Measurements from ENCODE around the gene FHOD3. TPM values are rescaled to one million over a fixed set of nuclear protein-coding genes. Genes with fewer than 3 reads are reported as not detected.
"Not testable (repeated sequence)": the region's sequence is repeated elsewhere in the genome, so short reads cannot be mapped to it uniquely, and the experiment has no call there.

Gene FHOD3
- total and polyA plus RNA-seq, 7 experiments from 2014 or later = not detected

- Mint-ChIP-seq H3K4me1 (no peaks in the 10 kb centered on the region), H3K27ac (no peak overlapping the region), H3K9me3 (peaks cover 0 to 7% (median 0%) of the 10 kb centered on the region in 11 donors), H3K4me3 (no peak overlapping the region), H3K27me3 (peaks cover 0 to 5% (median 4%) of the 10 kb centered on the region in 5 donors), H3K36me3 (no peaks in the 10 kb centered on the region)
- no peaks in the 10 kb centered on the region for H3K4me1 ChIP-seq (ENCODE audit: control insufficient read depth in 2 of 2, insufficient read depth in 2 of 2, low read length in 2 of 2)
- CTCF ChIA-PET = no interaction called here
- no peaks in the 10 kb centered on the region for H3K27me3 ChIP-seq (ENCODE audit: control insufficient read depth in 2 of 2, insufficient read depth in 2 of 2, low read length in 2 of 2)
- no peaks in the 10 kb centered on the region for H3K9me3 ChIP-seq (ENCODE audit: control insufficient read depth in 2 of 3, low read length in 3 of 3)
- no peak overlapping the region for H3K27ac ChIP-seq (ENCODE audit: low read depth, low read length)
- ATAC-seq (no peak), DNase-seq (no peak)
- H3K36me3 ChIP-seq (ENCODE audit: control insufficient read depth in 2 of 3, insufficient read depth in 3 of 3, low read length in 3 of 3) = no peaks in the 10 kb centered on the region
- intact Hi-C loops (cut with micrococcal nuclease) = no loop called here
- POLR2A ChIA-PET = no interaction called here
- H3K4me3 ChIP-seq (ENCODE audit: low read length) = no peak overlapping the region
These were observed 246.6 kb downstream of the FHOD3 start for GRCh38 chr18:36543991-36544725.

GRCh38 chr18:36545821-36546427, 248.4 kb downstream of the FHOD3 start:
- Mint-ChIP-seq H3K27me3 (no peaks in the 10 kb centered on the region), H3K9me3 (peaks cover 0 to 7% (median 1%) of the 10 kb centered on the region in 11 donors), H3K4me3 (no peak overlapping the region), H3K4me1 (no peaks in the 10 kb centered on the region), H3K36me3 (no peaks in the 10 kb centered on the region), H3K27ac (no peak overlapping the region)
- no peak overlapping the region for H3K4me3 ChIP-seq (ENCODE audit: low read length)
- CTCF ChIA-PET = no interaction called here
- intact Hi-C loops (cut with micrococcal nuclease) = no loop called here
- no peak overlapping the region for H3K27ac ChIP-seq (ENCODE audit: low read depth, low read length)
- no peaks in the 10 kb centered on the region for H3K4me1 ChIP-seq (ENCODE audit: control insufficient read depth in 2 of 2, insufficient read depth in 2 of 2, low read length in 2 of 2)
- POLR2A ChIA-PET = no interaction called here
- ATAC-seq (no peak), DNase-seq (no peak)
- no peaks in the 10 kb centered on the region for H3K9me3 ChIP-seq (ENCODE audit: control insufficient read depth in 2 of 3, low read length in 3 of 3)
- no peaks in the 10 kb centered on the region for H3K27me3 ChIP-seq (ENCODE audit: control insufficient read depth in 2 of 2, insufficient read depth in 2 of 2, low read length in 2 of 2)
- H3K36me3 ChIP-seq (ENCODE audit: control insufficient read depth in 2 of 3, insufficient read depth in 3 of 3, low read length in 3 of 3) = no peaks in the 10 kb centered on the region

- no peaks in the 10 kb centered on the region for H3K36me3 ChIP-seq (ENCODE audit: control insufficient read depth in 2 of 3, insufficient read depth in 3 of 3, low read length in 3 of 3)
- H3K9me3 ChIP-seq (ENCODE audit: control insufficient read depth in 2 of 3, low read length in 3 of 3) = no peaks in the 10 kb centered on the region
- intact Hi-C loops (cut with micrococcal nuclease) = no loop called here
- ChIA-PET CTCF (no interaction called here), POLR2A (no interaction called here)
- Mint-ChIP-seq H3K27me3 (no peaks in the 10 kb centered on the region), H3K27ac (no peak overlapping the region), H3K36me3 (no peaks in the 10 kb centered on the region), H3K9me3 (peaks cover 0 to 8% (median 2%) of the 10 kb centered on the region in 11 donors), H3K4me3 (no peak overlapping the region), H3K4me1 (no peaks in the 10 kb centered on the region)
- no peak overlapping the region for H3K4me3 ChIP-seq (ENCODE audit: low read length)
- ATAC-seq (no peak), DNase-seq (no peak)
- H3K27ac ChIP-seq (ENCODE audit: low read depth, low read length) = no peak overlapping the region
- no peaks in the 10 kb centered on the region for H3K27me3 ChIP-seq (ENCODE audit: control insufficient read depth in 2 of 2, insufficient read depth in 2 of 2, low read length in 2 of 2)
- H3K4me1 ChIP-seq (ENCODE audit: control insufficient read depth in 2 of 2, insufficient read depth in 2 of 2, low read length in 2 of 2) = no peaks in the 10 kb centered on the region
These were observed 249.4 kb downstream of the FHOD3 start for GRCh38 chr18:36546876-36547275.

GRCh38 chr18:36547544-36547943, 250.0 kb downstream of the FHOD3 start:
- Histone ChIP-seq H3K9me3 (ENCODE audit: control insufficient read depth in 2 of 3, low read length in 3 of 3) (no peaks in the 10 kb centered on the region), H3K27me3 (ENCODE audit: control insufficient read depth in 2 of 2, insufficient read depth in 2 of 2, low read length in 2 of 2) (no peaks in the 10 kb centered on the region), H3K4me1 (ENCODE audit: control insufficient read depth in 2 of 2, insufficient read depth in 2 of 2, low read length in 2 of 2) (no peaks in the 10 kb centered on the region), H3K4me3 (ENCODE audit: low read length) (no peak overlapping the region), H3K36me3 (ENCODE audit: control insufficient read depth in 2 of 3, insufficient read depth in 3 of 3, low read length in 3 of 3) (no peaks in the 10 kb centered on the region), H3K27ac (ENCODE audit: low read depth, low read length) (no peak overlapping the region)
- peaks cover 0 to 8% (median 5%) of the 10 kb centered on the region in 11 donors for H3K9me3 Mint-ChIP-seq
- no peak overlapping the region for H3K4me3 Mint-ChIP-seq
- H3K27ac Mint-ChIP-seq = no peak overlapping the region
- DNase-seq (no peak), ATAC-seq (no peak)
- POLR2A ChIA-PET = no interaction called here
- H3K27me3 Mint-ChIP-seq = no peaks in the 10 kb centered on the region
- no peaks in the 10 kb centered on the region for H3K36me3 Mint-ChIP-seq
- intact Hi-C loops (cut with micrococcal nuclease) = no loop called here
- H3K4me1 Mint-ChIP-seq = no peaks in the 10 kb centered on the region
- CTCF ChIA-PET = no interaction called here

GRCh38 chr18:36551274-36551673, 253.8 kb downstream of the FHOD3 start:
- intact Hi-C loops (cut with micrococcal nuclease); H3K4me1 ChIP-seq (ENCODE audit: control insufficient read depth in 2 of 2, insufficient read depth in 2 of 2, low read length in 2 of 2); H3K9me3 ChIP-seq (ENCODE audit: control insufficient read depth in 2 of 3, low read length in 3 of 3); H3K27ac Mint-ChIP-seq; H3K27me3 Mint-ChIP-seq; H3K4me3 ChIP-seq (ENCODE audit: low read length); H3K36me3 ChIP-seq (ENCODE audit: control insufficient read depth in 2 of 3, insufficient read depth in 3 of 3, low read length in 3 of 3); H3K27ac ChIP-seq (ENCODE audit: low read depth, low read length); H3K36me3 Mint-ChIP-seq; ATAC-seq; H3K4me1 Mint-ChIP-seq; H3K4me3 Mint-ChIP-seq; POLR2A ChIA-PET; H3K9me3 Mint-ChIP-seq; H3K27me3 ChIP-seq (ENCODE audit: control insufficient read depth in 2 of 2, insufficient read depth in 2 of 2, low read length in 2 of 2); DNase-seq; CTCF ChIA-PET: not testable (repeated sequence)

GRCh38 chr18:36558234-36558633, 260.7 kb downstream of the FHOD3 start:
- Mint-ChIP-seq H3K27me3 (peaks cover 0 to 9% (median 8%) of the 10 kb centered on the region in 5 donors), H3K4me3 (no peak overlapping the region), H3K4me1 (no peaks in the 10 kb centered on the region), H3K36me3 (no peaks in the 10 kb centered on the region), H3K9me3 (peaks cover 0 to 5% (median 0%) of the 10 kb centered on the region in 11 donors), H3K27ac (no peak overlapping the region)
- no peak overlapping the region for H3K4me3 ChIP-seq (ENCODE audit: low read length)
- no peak for ATAC-seq
- ChIA-PET POLR2A (no interaction called here), CTCF (no interaction called here)
- intact Hi-C loops (cut with micrococcal nuclease) = no loop called here
- no peaks in the 10 kb centered on the region for H3K9me3 ChIP-seq (ENCODE audit: control insufficient read depth in 2 of 3, low read length in 3 of 3)
- H3K4me1 ChIP-seq (ENCODE audit: control insufficient read depth in 2 of 2, insufficient read depth in 2 of 2, low read length in 2 of 2) = no peaks in the 10 kb centered on the region
- H3K27ac ChIP-seq (ENCODE audit: low read depth, low read length) = no peak overlapping the region
- no peak for DNase-seq
- H3K36me3 ChIP-seq (ENCODE audit: control insufficient read depth in 2 of 3, insufficient read depth in 3 of 3, low read length in 3 of 3) = no peaks in the 10 kb centered on the region
- no peaks in the 10 kb centered on the region for H3K27me3 ChIP-seq (ENCODE audit: control insufficient read depth in 2 of 2, insufficient read depth in 2 of 2, low read length in 2 of 2)

Measured in naive thymus-derived CD4-positive, alpha-beta T cell (primary cell).